ENCODE results near the gene LIN7C. TPM values are rescaled to one million over a fixed set of nuclear protein-coding genes. Genes with fewer than 3 reads are reported as not detected.

The LIN7C gene
- total and polyA plus RNA-seq, 2 of the 8 experiments (the other 6 are each of a cell fraction or from before 2014, with no cell fraction given), result 10.5 to 42.7 TPM

- peaks cover 22 to 70% of the 10 kb centered on the region in 2 experiments for H3K79me2 ChIP-seq (ENCODE audit: control insufficient read depth in 1 of 2, insufficient read depth in 2 of 2, low read length in 2 of 2)
- no peak overlapping the region for H2BK15ac ChIP-seq (ENCODE audit: low read length)
- H2AK5ac ChIP-seq (ENCODE audit: low read depth, low read length), result no peak overlapping the region
- no peak overlapping the region for H4K8ac ChIP-seq (ENCODE audit: extremely low read depth, insufficient read depth, low read length)
- H2BK5ac ChIP-seq (ENCODE audit: low read depth, low read length), result no peak overlapping the region; the same call in 1 of the 2 replicates
- ChIA-PET POLR2A (ENCODE audit: partially characterized antibody) (interaction anchor here (0.7 to 4.2 kb wide), 10 partner anchors 9 to 97 kb away, joined by 3 to 23 read pairs (median 4); partner anchors contain the start of genes CCDC34 and LGR4), CTCF (ENCODE audit: partially characterized antibody) (interaction anchor here (0.7 to 2.3 kb wide), 12 partner anchors 10 to 287 kb away, joined by 3 to 8 read pairs (median 4); no protein-coding TSS in a partner anchor)
- no peaks in the 10 kb centered on the region for H3K9me3 ChIP-seq (ENCODE audit: insufficient read depth in 2 of 2, low read depth in 1 of 2, low read length in 1 of 2)
- FAIRE-seq (peak; percentile 99), DNase-seq (ENCODE audit: low read depth in 1 of 2, low spot score in 2 of 2) (peak in 1 of 2 experiments; percentile 82)
- H3K27ac ChIP-seq (ENCODE audit: low read depth, low read length), result no peak overlapping the region
- WGBS, 2 experiments (ENCODE audit: extremely low coverage in 1 of 2, insufficient coverage in 1 of 2, insufficient read length in 1 of 2, insufficient replicate concordance in 2 of 2, low coverage in 1 of 2, low lambda C conversion rate in 2 of 2, missing lambda C conversion rate in 1 of 2), result 4% methylated on average over 2 of the region's 2 CpGs; no CpG with 5 or more reads in 1 of the 2 experiments
- H3K9ac ChIP-seq (replicated peaks in 1 of 4; ENCODE audit: extremely low read depth in 1 of 4, low read depth in 3 of 4, low read length in 3 of 4), result no peak overlapping the region
- H2BK20ac ChIP-seq (ENCODE audit: low read length), result no peak overlapping the region
- H3K23ac ChIP-seq (ENCODE audit: insufficient read length), result no peak overlapping the region
- no peaks in the 10 kb centered on the region for H4K20me1 ChIP-seq (replicated peaks in 1 of 2; ENCODE audit: control insufficient read depth in 1 of 2, insufficient read depth in 2 of 2, low read length in 2 of 2)
- peaks cover 0 to 4% (median 1%) of the 10 kb centered on the region in 4 experiments; a peak in 2 of 8 replicates for H3K36me3 ChIP-seq (ENCODE audit: control insufficient read depth in 2 of 4, insufficient read depth in 4 of 4, low read length in 3 of 4)
- no peak overlapping the region for H3K4ac ChIP-seq (replicated peaks; ENCODE audit: insufficient read length, low read depth, low read length)
- H3K4me2 ChIP-seq (ENCODE audit: insufficient read depth in 1 of 2, low read depth in 2 of 2, low read length in 2 of 2), result peak overlapping the region; percentile 52 to 61
- peak overlapping the region in 1 of 4 experiments; percentile 48; a peak in 2 of 8 replicates for H3K4me3 ChIP-seq (ENCODE audit: extremely low read depth in 1 of 4, insufficient read depth in 2 of 4, low read depth in 3 of 4, low read length in 4 of 4)
- no peak overlapping the region for H4K5ac ChIP-seq (ENCODE audit: insufficient read length, low read depth, low read length)
- H3K79me1 ChIP-seq (ENCODE audit: low read depth, low read length), result 0 out of 2 replicates have a peak, but pooled peaks cover 5% of the 10 kb centered on the region
- H2BK120ac ChIP-seq (replicated peaks; ENCODE audit: low read depth, low read length), result no peak overlapping the region
- H4K91ac ChIP-seq (replicated peaks; ENCODE audit: insufficient read length, low read length), result no peak overlapping the region
- H3K18ac ChIP-seq (ENCODE audit: extremely low read depth, low read length), result peak overlapping the region; percentile 93; the same call in 1 of the 2 replicates
- no peak overlapping the region for H2AFZ ChIP-seq (ENCODE audit: low read length)
- peaks cover 14 to 35% (median 26%) of the 10 kb centered on the region in 4 experiments; a peak in 6 of 7 replicates for H3K4me1 ChIP-seq (replicated peaks in 1 of 4; ENCODE audit: control insufficient read depth in 3 of 4, insufficient read depth in 4 of 4, low read length in 3 of 4)
- H2BK12ac ChIP-seq (ENCODE audit: low read depth, low read length), result no peak overlapping the region
- no peak overlapping the region for H3K56ac ChIP-seq (replicated peaks; ENCODE audit: insufficient read length, low read depth, low read length)
- H3K23me2 ChIP-seq (ENCODE audit: low read depth, low read length), result no peaks in the 10 kb centered on the region
- H3K14ac ChIP-seq (ENCODE audit: insufficient read length), result no peak overlapping the region
- no peaks in the 10 kb centered on the region for H3K27me3 ChIP-seq (replicated peaks in 1 of 4; ENCODE audit: control insufficient read depth in 3 of 4, extremely low read depth in 1 of 4, insufficient read depth in 3 of 4, low read length in 3 of 4)
- no peak for TF ChIP-seq HDAC6 (IDR thresholded peaks at IDR 0.05; ENCODE audit: low read depth, low read length)
- TF ChIP-seq SP1 (IDR thresholded peaks at IDR 0.05; ENCODE audit: low read depth, low read length), result peak; percentile 38; the same call in 1 of the 2 replicates
- TF ChIP-seq, protein P1, sequence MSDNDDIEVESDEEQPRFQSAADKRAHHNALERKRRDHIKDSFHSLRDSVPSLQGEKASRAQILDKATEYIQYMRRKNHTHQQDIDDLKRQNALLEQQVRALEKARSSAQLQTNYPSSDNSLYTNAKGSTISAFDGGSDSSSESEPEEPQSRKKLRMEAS (IDR thresholded peaks at IDR 0.05), result 0 out of 2 replicates have a peak, but pooled peaks have one; percentile 26
- TF ChIP-seq KDM4A (IDR thresholded peaks at IDR 0.05; ENCODE audit: low read depth, low read length, severe bottlenecking), result no peak
- TF ChIP-seq E2F6 (IDR thresholded peaks at IDR 0.05), result no peak
- no peak for TF ChIP-seq TAF7 (optimal IDR thresholded peaks at IDR 0.05; ENCODE audit: borderline replicate concordance, low read depth, low read length)
- TF ChIP-seq SIN3A (conservative IDR thresholded peaks at IDR 0.05 in 1 of 2, IDR thresholded peaks at IDR 0.05 in 1 of 2; ENCODE audit: low read depth in 1 of 2, low read length in 2 of 2), result peak; percentile 96 to 98
- no peak for TF ChIP-seq EP300 (IDR thresholded peaks at IDR 0.05; ENCODE audit: borderline replicate concordance in 1 of 2, low read depth in 2 of 2, low read length in 2 of 2)
- TF ChIP-seq YY1 (IDR thresholded peaks at IDR 0.05; ENCODE audit: low read depth, low read length), result 0 out of 2 replicates have a peak, but pooled peaks have one; percentile 59
- TF ChIP-seq TBP (IDR thresholded peaks at IDR 0.05; ENCODE audit: low read depth, low read length), result no peak
- no peak for TF ChIP-seq CHD1 (IDR thresholded peaks at IDR 0.05; ENCODE audit: low read depth, low read length)
- TF ChIP-seq TEAD4 (IDR thresholded peaks at IDR 0.05; ENCODE audit: low read depth, low read length), result peak; percentile 89
Observed at GRCh38 chr11:27444801-27445215, 61.8 kb downstream of the LIN7C start.
